Activated CD4-positive, alpha-beta T cell treated with anti-CD3 and anti-CD28 coated beads, Interleukin-2, amount 50 U/mL, for 1 hour (primary cell): ENCODE data around the gene GBP4.

Experiments used
- DNase-seq: peaks from one replicate; pipeline ENCODE4 v3.0.0-alpha.2; 2020

Gene GBP4

GRCh38 chr1:89170170-89171066, 28.3 kb downstream of the GBP4 start:
- DNase-seq, result no peak

- DNase-seq, result no peak
These were observed 29.6 kb downstream of the GBP4 start for GRCh38 chr1:89169166-89169565.

GRCh38 chr1:89167590-89168230, 31.0 kb downstream of the GBP4 start:
- no peak for DNase-seq

GRCh38 chr1:89166705-89167104, 32.0 kb downstream of the GBP4 start:
- DNase-seq, result no peak

- DNase-seq, result no peak
These were observed 32.9 kb downstream of the GBP4 start for GRCh38 chr1:89165811-89166210.

GRCh38 chr1:89151047-89151446, 47.7 kb downstream of the GBP4 start:
- DNase-seq, result no peak

- DNase-seq, result no peak
These were observed 48.8 kb downstream of the GBP4 start for GRCh38 chr1:89149976-89150375.

- no peak for DNase-seq
These were observed 49.5 kb downstream of the GBP4 start for GRCh38 chr1:89149229-89149628.

GRCh38 chr1:89147678-89148658, 50.8 kb downstream of the GBP4 start:
- no peak for DNase-seq

- no peak for DNase-seq
These were observed 52.0 kb downstream of the GBP4 start for GRCh38 chr1:89146721-89147120.

- no peak for DNase-seq
These were observed 55.3 kb downstream of the GBP4 start for GRCh38 chr1:89143484-89143883.

- no peak for DNase-seq
These were observed 56.6 kb downstream of the GBP4 start for GRCh38 chr1:89142160-89142559.

- no peak for DNase-seq
These were observed 65.0 kb downstream of the GBP4 start for GRCh38 chr1:89133747-89134146.
